HUES64 (cell line): Measurements from ENCODE around the gene CDK18.

Source experiments
- H3K27ac ChIP-seq: 2 replicates; pipeline ENCODE4 v1.7.0; 2013; ENCODE audit warnings: low read depth, low read length, inconsistent platforms
- H3K27me3 ChIP-seq: 2 replicates; pipeline ENCODE4 v1.6.1; 2013; ENCODE audit warnings: mild to moderate bottlenecking, low read length; ENCODE audit not compliant: insufficient read depth
- H3K36me3 ChIP-seq: 2 replicates; pipeline ENCODE4 v1.6.1; 2013; ENCODE audit warnings: mild to moderate bottlenecking, low read length; ENCODE audit not compliant: insufficient read depth
- H3K4me1 ChIP-seq: 2 replicates; pipeline ENCODE4 v1.6.1; 2013; ENCODE audit warnings: mild to moderate bottlenecking, low read length, moderate library complexity; ENCODE audit not compliant: insufficient read depth
- H3K4me3 ChIP-seq: 2 replicates; pipeline ENCODE4 v1.5.1; 2013; ENCODE audit warnings: mild to moderate bottlenecking, low read length, moderate library complexity
- H3K9ac ChIP-seq: 2 replicates; pipeline ENCODE4 v1.6.1; 2013; ENCODE audit warnings: mild to moderate bottlenecking, low read depth, low read length
- H3K9me3 ChIP-seq: 2 replicates; pipeline ENCODE4 v1.6.1; 2013; ENCODE audit warnings: low read depth, low read length; ENCODE audit not compliant: insufficient read depth
- WGBS: fragments of 150-250, 120-280 bp; methylation state at CpG from one replicate; pipeline ENCODE4 v1.1.7; 2013; ENCODE audit warnings: missing lambda C conversion rate; 5-methylcytosine and 5-hydroxymethylcytosine counted together

The CDK18 gene

DNA sequence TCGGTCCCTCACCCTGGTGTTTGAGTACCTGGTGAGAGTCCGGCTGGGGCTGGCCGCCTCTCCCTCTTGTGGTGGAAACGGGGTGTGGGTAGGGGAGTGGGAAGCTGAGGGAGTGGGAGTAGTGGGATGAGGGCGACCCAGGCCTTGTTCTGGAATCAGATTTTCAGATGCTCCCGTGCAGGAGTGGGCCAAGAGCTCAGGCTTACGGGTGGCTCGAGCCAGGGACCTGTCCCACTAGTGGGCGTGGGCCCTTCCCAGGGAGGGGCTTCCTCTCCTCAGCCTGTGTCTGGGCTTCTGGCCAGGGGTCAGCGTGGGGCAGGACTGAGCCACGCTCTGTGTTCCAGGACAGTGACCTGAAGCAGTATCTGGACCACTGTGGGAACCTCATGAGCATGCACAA lies 22.0 kb downstream of the CDK18 start:
- 92% methylated on average over 11 of the region's 11 CpGs for WGBS
- Histone ChIP-seq H3K27ac (no peak overlapping the region), H3K27me3 (no peaks in the 10 kb centered on the region), H3K9me3 (no peaks in the 10 kb centered on the region), H3K4me1 (peaks cover 3% of the 10 kb centered on the region; the same call in 1 of the 2 replicates), H3K9ac (no peak overlapping the region), H3K36me3 (peaks cover 35% of the 10 kb centered on the region), H3K4me3 (no peak overlapping the region)

- peaks cover 3% of the 10 kb centered on the region; the same call in 1 of the 2 replicates for H3K4me1 ChIP-seq
- WGBS: 83% methylated on average over 4 of the region's 4 CpGs
- no peak overlapping the region for H3K4me3 ChIP-seq
- no peak overlapping the region for H3K27ac ChIP-seq
- H3K9me3 ChIP-seq: no peaks in the 10 kb centered on the region
- peaks cover 42% of the 10 kb centered on the region for H3K36me3 ChIP-seq
- no peaks in the 10 kb centered on the region for H3K27me3 ChIP-seq
- H3K9ac ChIP-seq: no peak overlapping the region
Observed at GRCh38 chr1:205527931-205528330, 23.5 kb downstream of the CDK18 start.

GRCh38 chr1:205528446-205528886 lies 24.0 kb downstream of the CDK18 start:
- Histone ChIP-seq H3K4me3 (peak overlapping the region; percentile 32), H3K9me3 (no peaks in the 10 kb centered on the region), H3K36me3 (peaks cover 42% of the 10 kb centered on the region), H3K4me1 (peaks cover 3% of the 10 kb centered on the region; the same call in 1 of the 2 replicates), H3K9ac (no peak overlapping the region), H3K27ac (no peak overlapping the region), H3K27me3 (no peaks in the 10 kb centered on the region)
- WGBS: 45% methylated on average over 9 of the region's 9 CpGs

DNA sequence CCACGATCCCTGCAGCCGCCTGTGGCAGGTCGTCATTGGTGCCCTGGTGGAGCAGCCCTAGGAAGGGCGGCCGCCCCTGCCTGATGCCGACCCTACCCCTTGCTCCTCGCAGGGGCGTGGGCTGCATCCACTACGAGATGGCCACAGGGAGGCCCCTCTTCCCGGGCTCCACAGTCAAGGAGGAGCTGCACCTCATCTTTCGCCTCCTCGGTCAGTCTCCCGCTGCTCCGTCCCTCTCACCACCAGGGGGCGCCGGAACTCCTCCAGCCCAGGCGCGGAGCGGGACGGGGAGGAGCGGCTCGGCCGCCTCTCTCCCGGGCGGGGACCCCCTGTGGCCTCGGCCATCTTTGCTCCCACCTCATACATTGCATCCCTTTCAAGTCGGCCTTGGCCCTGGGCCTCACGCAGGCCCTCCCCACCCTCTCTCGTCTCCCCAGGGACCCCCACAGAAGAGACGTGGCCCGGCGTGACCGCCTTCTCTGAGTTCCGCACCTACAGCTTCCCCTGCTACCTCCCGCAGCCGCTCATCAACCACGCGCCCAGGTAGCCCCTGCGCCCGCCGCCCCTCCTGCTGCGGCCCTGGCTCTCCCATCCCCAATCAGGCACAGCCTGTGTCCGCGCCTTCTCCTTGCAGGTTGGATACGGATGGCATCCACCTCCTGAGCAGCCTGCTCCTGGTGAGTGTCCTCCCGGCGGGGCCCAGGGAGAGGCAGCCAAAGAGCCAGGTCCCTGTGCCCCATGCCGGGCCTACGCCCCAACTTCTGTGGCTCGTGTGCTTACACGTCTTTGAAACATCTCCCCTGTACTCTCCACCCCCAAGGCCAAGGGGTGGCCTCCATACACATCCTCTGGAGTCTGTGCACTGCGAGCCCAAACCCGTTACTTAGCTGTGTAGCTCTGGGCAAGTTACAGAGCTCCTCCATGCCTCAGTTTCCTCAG lies 24.7 kb downstream of the CDK18 start:
- Histone ChIP-seq H3K4me1 (peaks cover 3% of the 10 kb centered on the region; the same call in 1 of the 2 replicates), H3K27me3 (no peaks in the 10 kb centered on the region), H3K27ac (no peak overlapping the region), H3K36me3 (peaks cover 42% of the 10 kb centered on the region), H3K9ac (peak overlapping the region; percentile 44), H3K4me3 (peak overlapping the region; percentile 32), H3K9me3 (no peaks in the 10 kb centered on the region)
- WGBS: 38% methylated on average over 53 of the region's 53 CpGs

GRCh38 chr1:205530116-205530515 lies 25.6 kb downstream of the CDK18 start:
- Histone ChIP-seq H3K4me3 (no peak overlapping the region), H3K27ac (no peak overlapping the region), H3K9me3 (no peaks in the 10 kb centered on the region), H3K9ac (no peak overlapping the region), H3K27me3 (no peaks in the 10 kb centered on the region), H3K36me3 (peaks cover 34% of the 10 kb centered on the region), H3K4me1 (peaks cover 3% of the 10 kb centered on the region; the same call in 1 of the 2 replicates)
- 67% methylated on average over 6 of the region's 6 CpGs for WGBS

DNA sequence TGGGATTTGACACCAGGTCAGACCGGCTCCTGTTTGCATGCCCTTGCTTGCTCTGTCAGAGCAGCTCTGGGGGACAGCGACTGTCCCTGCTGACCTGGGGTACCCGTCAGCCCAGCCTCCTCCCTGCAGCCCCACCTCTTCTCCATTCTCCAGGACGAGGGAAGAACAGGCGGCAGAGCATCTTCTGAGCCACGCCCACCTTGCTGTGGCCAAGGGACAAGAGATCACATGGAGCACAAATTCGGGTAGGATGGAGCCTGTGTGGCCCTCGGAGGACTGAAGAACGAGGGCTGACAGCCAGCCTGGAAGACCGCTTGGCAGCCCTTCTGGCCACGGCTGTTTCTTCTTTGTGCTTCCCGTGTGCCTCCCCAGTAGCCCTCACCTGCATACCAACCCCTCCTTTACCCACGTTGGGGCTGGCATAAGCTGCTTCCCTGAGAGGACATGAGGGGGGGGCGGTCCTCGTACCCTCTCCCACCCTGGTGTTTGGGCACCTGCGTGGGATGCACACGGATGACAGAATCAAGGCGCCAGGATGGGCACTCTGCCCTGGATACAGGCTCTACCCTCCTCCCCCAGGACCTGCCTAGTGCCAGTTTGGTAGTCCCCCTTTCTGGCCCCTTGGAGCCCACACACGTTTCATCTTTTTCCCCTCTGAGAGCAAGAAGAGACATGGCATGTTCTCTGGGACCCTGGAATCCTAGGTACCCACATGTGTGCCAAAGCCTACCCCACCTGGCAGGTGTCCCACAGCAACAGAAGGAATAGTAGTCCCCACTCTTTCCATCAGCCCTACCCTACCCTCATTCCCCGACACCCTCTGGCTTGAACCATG lies 26.9 kb downstream of the CDK18 start:
- no peak overlapping the region for H3K9ac ChIP-seq
- 0 out of 2 replicates have a peak, but pooled peaks cover 3% of the 10 kb centered on the region for H3K27me3 ChIP-seq
- H3K9me3 ChIP-seq: no peaks in the 10 kb centered on the region
- 91% methylated on average over 20 of the region's 20 CpGs for WGBS
- no peak overlapping the region for H3K4me3 ChIP-seq
- H3K27ac ChIP-seq: no peak overlapping the region
- peaks cover 3% of the 10 kb centered on the region; the same call in 1 of the 2 replicates for H3K4me1 ChIP-seq
- H3K36me3 ChIP-seq: peaks cover 27% of the 10 kb centered on the region

DNA sequence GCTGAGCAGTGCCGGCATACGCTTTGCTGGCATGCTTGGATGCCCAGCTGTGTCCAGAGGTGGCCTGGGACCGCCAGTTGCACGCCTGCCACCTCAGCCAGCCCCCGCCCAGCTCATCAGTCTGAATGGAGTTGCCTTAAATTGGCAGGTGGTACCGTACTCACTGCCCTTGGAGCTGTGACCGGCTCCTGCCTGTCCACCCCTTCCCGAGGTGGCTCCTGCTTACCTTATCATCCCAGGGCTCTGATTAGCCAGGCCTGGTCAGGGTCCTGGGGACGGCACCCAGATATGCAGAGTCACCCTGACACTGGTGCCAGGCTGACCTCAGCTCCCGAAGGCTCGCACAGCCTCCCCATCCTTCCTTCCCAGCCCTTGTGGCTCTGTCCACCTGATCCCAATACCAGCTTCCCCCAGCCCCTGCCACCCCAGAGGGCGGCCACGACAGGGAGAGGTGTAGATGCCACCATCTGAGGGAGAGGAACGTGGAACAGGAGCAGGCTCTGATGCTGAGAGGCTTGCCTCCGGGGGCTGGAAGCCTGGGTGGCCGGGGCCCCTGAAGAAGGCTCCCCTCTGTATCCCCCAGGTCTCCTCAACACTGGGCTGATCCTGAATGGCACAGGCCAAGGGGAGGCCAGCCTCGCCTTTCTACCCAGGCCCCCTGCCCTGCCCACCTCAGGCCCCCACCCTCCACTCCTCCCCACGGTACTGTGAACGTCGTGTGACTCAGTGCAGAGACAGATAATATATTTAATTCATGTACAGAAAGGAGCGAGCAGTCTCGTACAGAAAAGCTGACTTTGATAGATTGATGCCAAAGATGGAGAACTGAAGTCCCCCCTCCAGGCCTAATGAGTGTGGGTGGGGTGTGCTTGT lies 27.8 kb downstream of the CDK18 start:
- Histone ChIP-seq H3K27ac (no peak overlapping the region), H3K4me1 (peaks cover 3% of the 10 kb centered on the region; the same call in 1 of the 2 replicates), H3K9me3 (no peaks in the 10 kb centered on the region), H3K36me3 (peaks cover 27% of the 10 kb centered on the region), H3K4me3 (no peak overlapping the region), H3K27me3 (peaks cover 8% of the 10 kb centered on the region; the same call in 1 of the 2 replicates), H3K9ac (no peak overlapping the region)
- 96% methylated on average over 22 of the region's 22 CpGs for WGBS

DNA sequence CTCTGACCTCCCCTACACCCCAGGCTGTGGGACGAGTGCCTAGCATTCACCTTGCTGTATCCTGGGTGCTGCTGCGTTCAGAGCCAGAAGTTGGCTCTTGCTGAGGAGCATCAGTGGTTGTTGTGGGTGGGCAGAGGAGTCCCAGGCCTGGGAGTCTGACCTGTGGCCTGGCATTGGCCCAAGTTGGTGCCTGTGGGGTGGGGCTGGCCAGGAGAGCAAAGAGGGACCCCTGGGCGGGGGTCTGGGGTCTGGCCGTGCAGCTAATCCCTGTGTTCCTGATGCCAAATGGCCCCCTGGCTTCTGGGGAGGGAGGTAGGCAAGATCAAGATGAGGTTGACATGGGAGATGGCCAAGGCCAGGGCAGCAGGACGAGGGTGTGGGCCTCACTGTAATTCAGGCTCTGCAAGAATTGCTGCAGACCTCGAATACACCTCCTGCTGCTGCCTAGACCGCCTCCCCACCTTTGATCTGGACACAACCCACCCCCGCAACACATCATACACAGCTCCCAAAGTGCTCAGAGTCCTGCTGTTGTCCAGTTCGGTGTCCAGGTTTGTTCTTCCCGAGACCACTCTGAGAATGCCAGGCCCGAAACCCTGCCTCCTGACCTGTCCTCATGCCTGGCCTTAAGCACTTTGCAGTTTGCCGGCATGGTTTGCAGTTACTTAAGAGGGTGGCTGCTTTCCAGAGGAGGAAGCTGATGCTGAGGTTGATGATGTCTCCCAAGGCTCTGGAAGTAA lies 28.7 kb downstream of the CDK18 start:
- H3K27me3 ChIP-seq: peaks cover 10% of the 10 kb centered on the region
- no peak overlapping the region for H3K4me3 ChIP-seq
- peaks cover 3% of the 10 kb centered on the region; the same call in 1 of the 2 replicates for H3K4me1 ChIP-seq
- 77% methylated on average over 12 of the region's 12 CpGs for WGBS
- no peak overlapping the region for H3K27ac ChIP-seq
- H3K9me3 ChIP-seq: no peaks in the 10 kb centered on the region
- H3K9ac ChIP-seq: no peak overlapping the region
- peaks cover 27% of the 10 kb centered on the region for H3K36me3 ChIP-seq

DNA sequence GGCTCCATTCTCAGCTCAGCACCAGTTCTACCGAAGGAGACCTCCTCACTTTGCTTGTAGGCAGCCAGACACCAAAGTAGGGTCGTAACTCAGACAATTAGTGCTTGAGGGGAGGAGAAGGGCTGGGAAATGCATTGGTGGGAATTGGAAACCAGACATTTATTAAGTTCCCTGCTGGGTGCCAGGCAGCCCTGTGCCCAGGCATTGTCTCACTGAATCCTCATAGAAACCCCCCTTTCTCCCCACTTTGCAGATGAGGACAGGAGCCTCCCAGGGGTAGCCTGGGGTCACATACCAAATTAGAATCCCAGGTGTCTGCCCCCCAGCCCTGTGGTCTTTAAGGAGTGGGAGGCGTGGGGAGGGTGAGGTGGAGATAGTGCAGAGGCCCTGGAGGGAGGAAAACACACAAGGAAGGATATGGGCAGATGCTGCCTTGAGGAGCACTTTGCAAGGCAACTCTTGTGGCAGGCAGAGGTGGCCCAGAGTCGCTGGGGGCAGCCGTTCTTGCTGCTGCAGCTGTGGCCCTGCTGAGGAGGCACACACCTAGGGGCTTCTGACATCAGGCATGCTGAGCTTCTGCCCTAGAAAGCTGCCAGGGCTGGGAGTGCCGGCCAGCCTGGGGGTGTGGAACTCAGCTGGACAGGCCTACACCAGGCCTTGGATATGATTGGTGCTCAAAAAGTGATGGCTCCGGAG lies 29.4 kb downstream of the CDK18 start:
- H3K4me1 ChIP-seq: no peaks in the 10 kb centered on the region
- no peak overlapping the region for H3K4me3 ChIP-seq
- 77% methylated on average over 7 of the region's 7 CpGs for WGBS
- H3K27me3 ChIP-seq: peaks cover 15% of the 10 kb centered on the region
- no peak overlapping the region for H3K27ac ChIP-seq
- peaks cover 27% of the 10 kb centered on the region for H3K36me3 ChIP-seq
- no peaks in the 10 kb centered on the region for H3K9me3 ChIP-seq
- H3K9ac ChIP-seq: no peak overlapping the region
